Urothelium cell line (cell line): ENCODE measurements around the gene PDZD7.

ENCODE experiments used
- DNase-seq: peaks from one replicate; pipeline ENCODE4 v3.0.0; 2011; ENCODE audit warnings: low spot score, mixed read lengths
- FAIRE-seq: peaks from 2 replicates; lab custom pipeline; 2011; peaks lifted over from hg19 to GRCh38; lab: Jason Lieb, UNC

PDZD7 gene

GRCh38 chr10:101020427-101021075 is 10.4 kb downstream of the PDZD7 start:
- no peak for DNase-seq
- no peak for FAIRE-seq

GRCh38 chr10:101019440-101019703 is 11.6 kb downstream of the PDZD7 start:
- FAIRE-seq (no peak), DNase-seq (no peak)

GRCh38 chr10:101018600-101019439 is 12.1 kb downstream of the PDZD7 start:
- no peak for FAIRE-seq

GRCh38 chr10:101018118-101018599 is 12.8 kb downstream of the PDZD7 start:
- no peak for DNase-seq
- FAIRE-seq: no peak

More at GRCh38 chr10:101018600-101019439, 12.1 kb downstream of the PDZD7 start:
- peak; percentile 84 for DNase-seq

GRCh38 chr10:101016814-101017213 is 14.1 kb downstream of the PDZD7 start:
- FAIRE-seq: no peak

GRCh38 chr10:101015582-101015973 is 15.4 kb downstream of the PDZD7 start:
- DNase-seq: no peak
- no peak for FAIRE-seq

More at GRCh38 chr10:101016814-101017213, 14.1 kb downstream of the PDZD7 start:
- DNase-seq: no peak

GRCh38 chr10:101014966-101015581 is 15.9 kb downstream of the PDZD7 start:
- FAIRE-seq: no peak
- DNase-seq: peak; percentile 62

- FAIRE-seq (peak; percentile 85), DNase-seq (peak; percentile 66)
Observed at GRCh38 chr10:101014230-101014884, 16.6 kb downstream of the PDZD7 start.

GRCh38 chr10:101013365-101013825 is 17.5 kb downstream of the PDZD7 start:
- FAIRE-seq (no peak), DNase-seq (no peak)

GRCh38 chr10:101012525-101013364 is 18.2 kb downstream of the PDZD7 start:
- peak; percentile 94 for FAIRE-seq
- DNase-seq: peak; percentile 89

- peak; percentile 50 for DNase-seq
- FAIRE-seq: no peak
Observed at GRCh38 chr10:101011517-101012423, 19.2 kb downstream of the PDZD7 start.

GRCh38 chr10:101010329-101010728 is 20.6 kb downstream of the PDZD7 start:
- FAIRE-seq: no peak
- no peak for DNase-seq

- FAIRE-seq (peak; percentile 80), DNase-seq (peak; percentile 46)
Observed at GRCh38 chr10:101008823-101009423, 22.0 kb downstream of the PDZD7 start.

- no peak for FAIRE-seq
- no peak for DNase-seq
Observed at GRCh38 chr10:101007915-101008822, 22.8 kb downstream of the PDZD7 start.

- no peak for FAIRE-seq
- no peak for DNase-seq
Observed at GRCh38 chr10:101007099-101007711, 23.7 kb downstream of the PDZD7 start.

- DNase-seq (no peak), FAIRE-seq (no peak)
Observed at GRCh38 chr10:101006593-101007098, 24.3 kb downstream of the PDZD7 start.
